ENCODE measurements around the gene TPPP2.
"Not testable (repeated sequence)": the region's sequence is repeated elsewhere in the genome, so short reads cannot be mapped to it uniquely, and the experiment has no call there.

Gene TPPP2

GRCh38 chr14:21040370-21040925, 10.4 kb downstream of the TPPP2 start:
- no peak for TF ChIP-seq CTCF (IDR thresholded peaks at IDR 0.05)

GRCh38 chr14:21040941-21041340, 10.9 kb downstream of the TPPP2 start:
- not testable (repeated sequence) for H3K27ac ChIP-seq; H3K4me3 ChIP-seq (ENCODE audit: low read depth in 1 of 2, low read length in 1 of 2); H3K4me1 ChIP-seq (ENCODE audit: control insufficient read depth in 1 of 2, insufficient read depth in 1 of 2, low read depth in 1 of 2, low read length in 1 of 2); H3K36me3 ChIP-seq; H3K9me3 ChIP-seq
- peaks cover 37% of the 10 kb centered on the region for H3K27me3 ChIP-seq

More at GRCh38 chr14:21040370-21040925, 10.4 kb downstream of the TPPP2 start:
- Histone ChIP-seq H3K27ac (no peak overlapping the region), H3K27me3 (peaks cover 37% of the 10 kb centered on the region), H3K4me3 (ENCODE audit: low read depth in 1 of 2, low read length in 1 of 2) (no peak overlapping the region), H3K9me3 (no peaks in the 10 kb centered on the region), H3K4me1 (ENCODE audit: control insufficient read depth in 1 of 2, insufficient read depth in 1 of 2, low read depth in 1 of 2, low read length in 1 of 2) (no peaks in the 10 kb centered on the region), H3K36me3 (no peaks in the 10 kb centered on the region)

- no peaks in the 10 kb centered on the region for H3K9me3 ChIP-seq
- no peaks in the 10 kb centered on the region for H3K36me3 ChIP-seq
- no peak for TF ChIP-seq CTCF (IDR thresholded peaks at IDR 0.05)
- H3K4me3 ChIP-seq (ENCODE audit: low read depth in 1 of 2, low read length in 1 of 2): no peak within 1 kb of the TSS
- peaks cover 37% of the 10 kb centered on the region for H3K27me3 ChIP-seq
- no peaks in the 10 kb centered on the region for H3K4me1 ChIP-seq (ENCODE audit: control insufficient read depth in 1 of 2, insufficient read depth in 1 of 2, low read depth in 1 of 2, low read length in 1 of 2)
- no peak within 1 kb of the TSS for H3K27ac ChIP-seq
Measured at GRCh38 chr14:21041676-21042433, 11.8 kb downstream of the TPPP2 start, which contains the start of gene RNASE7. RNASE7 (plus strand) TSS chr14:21042362; CDS start chr14:21042993, 631 bp downstream.

GRCh38 chr14:21042918-21043317, 12.9 kb downstream of the TPPP2 start:
- Histone ChIP-seq H3K27ac (no peak overlapping the region), H3K9me3 (no peaks in the 10 kb centered on the region), H3K4me1 (ENCODE audit: control insufficient read depth in 1 of 2, insufficient read depth in 1 of 2, low read depth in 1 of 2, low read length in 1 of 2) (no peaks in the 10 kb centered on the region), H3K4me3 (ENCODE audit: low read depth in 1 of 2, low read length in 1 of 2) (no peak overlapping the region), H3K36me3 (no peaks in the 10 kb centered on the region), H3K27me3 (peaks cover 37% of the 10 kb centered on the region)
- no peak for TF ChIP-seq CTCF (IDR thresholded peaks at IDR 0.05)

GRCh38 chr14:21043387-21043973, 13.5 kb downstream of the TPPP2 start:
- no peak overlapping the region for H3K4me3 ChIP-seq (ENCODE audit: low read depth in 1 of 2, low read length in 1 of 2)
- H3K27ac ChIP-seq: no peak overlapping the region
- H3K27me3 ChIP-seq: peaks cover 37% of the 10 kb centered on the region
- TF ChIP-seq CTCF (IDR thresholded peaks at IDR 0.05): no peak
- no peaks in the 10 kb centered on the region for H3K9me3 ChIP-seq
- no peaks in the 10 kb centered on the region for H3K36me3 ChIP-seq
- no peaks in the 10 kb centered on the region for H3K4me1 ChIP-seq (ENCODE audit: control insufficient read depth in 1 of 2, insufficient read depth in 1 of 2, low read depth in 1 of 2, low read length in 1 of 2)

Data from neutrophil (primary cell).